HL-60 (cell line): Measurements from ENCODE around the gene MEGF10.
"Not testable (repeated sequence)": the region's sequence is repeated elsewhere in the genome, so short reads cannot be mapped to it uniquely, and the experiment has no call there.

Experiments used
- DNase-seq, 2 experiments: peaks; one replicate each; pipeline ENCODE4 v3.0.0-alpha.2; 2010 to 2020; ENCODE audit warnings: low read depth in 1 of 2, low spot score in 1 of 2
- H3K27ac ChIP-seq: fragments of 250-450 bp; sonication (Bioruptor Pico); replicated peaks from 2 replicates; pipeline ENCODE4 v1.5.1; 2020; ENCODE audit warnings: mild to moderate bottlenecking, moderate library complexity
- H3K27me3 ChIP-seq: fragments of 250-450 bp; sonication (Bioruptor Pico); 2 replicates; pipeline ENCODE4 v1.5.1; 2021; ENCODE audit warnings: mild to moderate bottlenecking, moderate library complexity; ENCODE audit not compliant: insufficient read depth, poor library complexity, severe bottlenecking
- H3K4me3 ChIP-seq: replicated peaks from 2 replicates; pipeline ENCODE4 v1.5.1; 2011; ENCODE audit warnings: mild to moderate bottlenecking, control low read depth, low read length; ENCODE audit not compliant: insufficient read depth
- GABPA ChIP-seq: IDR thresholded peaks from 2 replicates; pipeline ENCODE4 v1.6.1; 2012; ENCODE audit warnings: low read depth
- POLR2AphosphoS5 ChIP-seq: IDR thresholded peaks from 2 replicates; pipeline ENCODE4 v1.6.1; 2012; ENCODE audit warnings: low read depth
- SPI1 ChIP-seq: IDR thresholded peaks from 2 replicates; pipeline ENCODE4 v1.6.1; 2012; ENCODE audit warnings: low read depth, mild to moderate bottlenecking, borderline replicate concordance
- TF ChIP-seq, protein P1 (sequence below): IDR thresholded peaks from 2 replicates; pipeline ENCODE4 v1.6.1; 2012; ENCODE audit warnings: low read depth; ENCODE audit not compliant: insufficient replicate concordance
- TF ChIP-seq, protein P2 (sequence below): IDR thresholded peaks from one replicate; pipeline ENCODE4 v1.5.1; 2011; ENCODE audit warnings: low read length, control low read depth, inconsistent platforms; ENCODE audit not compliant: insufficient read depth

MEGF10 gene

DNA sequence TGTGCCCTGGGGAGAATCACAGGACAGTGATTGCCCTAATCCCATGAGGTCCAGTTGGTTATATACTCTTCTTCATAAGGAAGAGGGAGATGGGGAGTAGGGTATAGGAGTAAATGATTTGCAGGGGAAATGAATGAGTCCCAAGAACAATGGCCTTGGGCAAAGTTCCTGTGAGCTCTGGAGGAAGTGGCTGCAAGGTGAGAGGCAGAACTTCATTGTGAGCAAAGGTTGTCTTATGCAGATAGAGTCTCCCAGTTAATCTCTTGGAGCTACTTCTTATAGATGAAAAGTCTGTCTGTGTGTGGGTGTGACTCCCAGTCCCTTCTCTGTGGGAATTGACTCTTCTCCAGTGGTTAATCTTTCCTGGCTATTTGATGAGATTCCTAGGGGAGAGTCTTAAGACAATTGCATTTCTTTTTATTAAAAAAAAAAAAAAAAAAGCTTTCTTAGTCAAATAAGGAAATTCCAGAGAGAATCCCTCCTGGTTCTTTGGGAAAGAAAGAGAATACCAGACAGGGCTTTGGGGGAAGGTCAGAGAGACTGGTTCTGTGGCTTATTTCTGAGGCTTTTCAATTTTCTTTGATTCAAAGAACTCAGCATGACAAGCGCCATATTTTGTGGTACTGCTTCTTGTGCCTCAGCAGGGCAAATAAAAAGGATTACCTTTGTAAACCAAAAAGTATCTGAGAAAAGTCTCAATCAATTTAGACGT, 33.6 kb upstream of the MEGF10 start:
- H3K27me3 ChIP-seq = no peaks in the 10 kb centered on the region
- no peak overlapping the region for H3K4me3 ChIP-seq
- DNase-seq = no peak
- H3K27ac ChIP-seq = no peak overlapping the region
- TF ChIP-seq GABPA (no peak), SPI1 (no peak), POLR2AphosphoS5 (no peak)
- TF ChIP-seq, protein P1, sequence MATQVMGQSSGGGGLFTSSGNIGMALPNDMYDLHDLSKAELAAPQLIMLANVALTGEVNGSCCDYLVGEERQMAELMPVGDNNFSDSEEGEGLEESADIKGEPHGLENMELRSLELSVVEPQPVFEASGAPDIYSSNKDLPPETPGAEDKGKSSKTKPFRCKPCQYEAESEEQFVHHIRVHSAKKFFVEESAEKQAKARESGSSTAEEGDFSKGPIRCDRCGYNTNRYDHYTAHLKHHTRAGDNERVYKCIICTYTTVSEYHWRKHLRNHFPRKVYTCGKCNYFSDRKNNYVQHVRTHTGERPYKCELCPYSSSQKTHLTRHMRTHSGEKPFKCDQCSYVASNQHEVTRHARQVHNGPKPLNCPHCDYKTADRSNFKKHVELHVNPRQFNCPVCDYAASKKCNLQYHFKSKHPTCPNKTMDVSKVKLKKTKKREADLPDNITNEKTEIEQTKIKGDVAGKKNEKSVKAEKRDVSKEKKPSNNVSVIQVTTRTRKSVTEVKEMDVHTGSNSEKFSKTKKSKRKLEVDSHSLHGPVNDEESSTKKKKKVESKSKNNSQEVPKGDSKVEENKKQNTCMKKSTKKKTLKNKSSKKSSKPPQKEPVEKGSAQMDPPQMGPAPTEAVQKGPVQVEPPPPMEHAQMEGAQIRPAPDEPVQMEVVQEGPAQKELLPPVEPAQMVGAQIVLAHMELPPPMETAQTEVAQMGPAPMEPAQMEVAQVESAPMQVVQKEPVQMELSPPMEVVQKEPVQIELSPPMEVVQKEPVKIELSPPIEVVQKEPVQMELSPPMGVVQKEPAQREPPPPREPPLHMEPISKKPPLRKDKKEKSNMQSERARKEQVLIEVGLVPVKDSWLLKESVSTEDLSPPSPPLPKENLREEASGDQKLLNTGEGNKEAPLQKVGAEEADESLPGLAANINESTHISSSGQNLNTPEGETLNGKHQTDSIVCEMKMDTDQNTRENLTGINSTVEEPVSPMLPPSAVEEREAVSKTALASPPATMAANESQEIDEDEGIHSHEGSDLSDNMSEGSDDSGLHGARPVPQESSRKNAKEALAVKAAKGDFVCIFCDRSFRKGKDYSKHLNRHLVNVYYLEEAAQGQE = no peak
- TF ChIP-seq, protein P2, sequence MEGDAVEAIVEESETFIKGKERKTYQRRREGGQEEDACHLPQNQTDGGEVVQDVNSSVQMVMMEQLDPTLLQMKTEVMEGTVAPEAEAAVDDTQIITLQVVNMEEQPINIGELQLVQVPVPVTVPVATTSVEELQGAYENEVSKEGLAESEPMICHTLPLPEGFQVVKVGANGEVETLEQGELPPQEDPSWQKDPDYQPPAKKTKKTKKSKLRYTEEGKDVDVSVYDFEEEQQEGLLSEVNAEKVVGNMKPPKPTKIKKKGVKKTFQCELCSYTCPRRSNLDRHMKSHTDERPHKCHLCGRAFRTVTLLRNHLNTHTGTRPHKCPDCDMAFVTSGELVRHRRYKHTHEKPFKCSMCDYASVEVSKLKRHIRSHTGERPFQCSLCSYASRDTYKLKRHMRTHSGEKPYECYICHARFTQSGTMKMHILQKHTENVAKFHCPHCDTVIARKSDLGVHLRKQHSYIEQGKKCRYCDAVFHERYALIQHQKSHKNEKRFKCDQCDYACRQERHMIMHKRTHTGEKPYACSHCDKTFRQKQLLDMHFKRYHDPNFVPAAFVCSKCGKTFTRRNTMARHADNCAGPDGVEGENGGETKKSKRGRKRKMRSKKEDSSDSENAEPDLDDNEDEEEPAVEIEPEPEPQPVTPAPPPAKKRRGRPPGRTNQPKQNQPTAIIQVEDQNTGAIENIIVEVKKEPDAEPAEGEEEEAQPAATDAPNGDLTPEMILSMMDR = no peak

- H3K4me3 ChIP-seq = no peak overlapping the region
- no peak overlapping the region for H3K27ac ChIP-seq
- no peak for DNase-seq
- no peaks in the 10 kb centered on the region for H3K27me3 ChIP-seq
- TF ChIP-seq GABPA (no peak), SPI1 (no peak), POLR2AphosphoS5 (no peak)
- TF ChIP-seq, protein P2 = no peak
- TF ChIP-seq, protein P1 = no peak
Measured at GRCh38 chr5:127260686-127261085, 29.9 kb upstream of the MEGF10 start.

DNA sequence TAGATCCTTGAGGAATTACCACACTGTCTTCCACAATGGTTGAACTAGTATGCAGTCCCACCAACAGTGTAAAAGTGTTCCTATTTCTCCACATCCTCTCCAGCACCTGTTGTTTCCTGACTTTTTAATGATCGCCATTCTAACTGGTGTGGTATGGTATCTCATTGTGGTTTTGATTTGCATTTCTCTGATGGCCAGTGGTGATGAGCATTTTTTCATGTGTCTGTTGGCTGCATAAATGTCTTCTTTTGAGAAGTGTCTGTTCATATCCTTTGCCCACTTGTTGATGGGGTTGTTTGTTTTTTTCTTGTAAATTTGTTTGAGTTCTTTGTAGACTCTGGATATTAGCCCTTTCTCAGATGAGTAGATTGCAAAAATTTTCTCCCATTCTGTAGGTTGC, 25.1 kb upstream of the MEGF10 start:
- H3K4me3 ChIP-seq, H3K27me3 ChIP-seq, DNase-seq, H3K27ac ChIP-seq: not testable (repeated sequence)

DNA sequence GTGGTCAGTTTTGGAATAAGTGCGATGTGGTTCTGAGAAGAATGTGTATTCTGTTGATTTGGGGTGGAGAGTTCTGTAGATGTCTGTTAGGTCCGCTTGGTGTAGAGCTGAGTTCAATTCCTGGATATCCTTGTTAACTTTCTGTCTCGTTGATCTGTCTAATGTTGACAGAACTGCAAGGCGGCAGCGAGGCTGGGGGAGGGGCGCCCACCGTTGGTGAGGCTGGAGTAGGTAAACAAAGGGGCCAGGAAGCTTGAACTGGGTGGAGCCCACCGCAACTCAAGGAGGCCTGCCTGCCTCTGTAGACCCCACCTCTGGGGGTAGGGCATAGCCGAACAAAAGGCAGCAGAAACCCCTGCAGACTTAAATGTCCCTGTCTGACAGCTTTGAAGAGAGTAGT, 22.3 kb upstream of the MEGF10 start:
- H3K4me3 ChIP-seq, DNase-seq: not testable (repeated sequence)

GRCh38 chr5:127270713-127271112, 19.9 kb upstream of the MEGF10 start:
- DNase-seq, H3K27ac ChIP-seq, H3K27me3 ChIP-seq, H3K4me3 ChIP-seq: not testable (repeated sequence)

More for the DNA sequence above, 22.3 kb upstream of the MEGF10 start:
- not testable (repeated sequence) for H3K27me3 ChIP-seq, H3K27ac ChIP-seq
